RWPE2 (cell line): Measurements from ENCODE around the gene CEACAM4.

ENCODE experiments used
- ATAC-seq: fragments of 200-7000 bp; cut with Tn5 transposase; 3 replicates; pipeline ENCODE4 v1.9.1; 2021; ENCODE audit warnings: low read depth
- DNase-seq: peaks from one replicate; pipeline ENCODE4 v3.0.0-alpha.2; 2020; ENCODE audit warnings: low spot score
- H3K27ac ChIP-seq: fragments of 450-650 bp; 2 replicates; pipeline ENCODE4 v1.5.1; 2017; ENCODE audit warnings: mild to moderate bottlenecking; ENCODE audit not compliant: poor library complexity, severe bottlenecking
- H3K27me3 ChIP-seq: fragments of 250-450 bp; sonication (Bioruptor Pico); 2 replicates; pipeline ENCODE4 v1.5.1; 2021; ENCODE audit warnings: mild to moderate bottlenecking, moderate library complexity; ENCODE audit not compliant: insufficient read depth, poor library complexity, severe bottlenecking
- H3K36me3 ChIP-seq: fragments of 250-450 bp; sonication (Bioruptor Pico); 2 replicates; pipeline ENCODE4 v1.5.1; 2020; ENCODE audit warnings: low read depth, mild to moderate bottlenecking, moderate library complexity
- H3K4me1 ChIP-seq: fragments of 250-450 bp; sonication (Bioruptor Pico); 2 replicates; pipeline ENCODE4 v1.5.1; 2021; ENCODE audit warnings: mild to moderate bottlenecking, moderate library complexity; ENCODE audit not compliant: insufficient read depth, poor library complexity, severe bottlenecking
- H3K4me3 ChIP-seq: fragments of 250-450 bp; sonication (Bioruptor Pico); 2 replicates; pipeline ENCODE4 v1.5.1; 2021; ENCODE audit warnings: mild to moderate bottlenecking, moderate library complexity; ENCODE audit not compliant: severe bottlenecking
- H3K9me3 ChIP-seq: fragments of 250-450 bp; sonication (Bioruptor Pico); 2 replicates; pipeline ENCODE4 v1.5.1; 2021; ENCODE audit warnings: mild to moderate bottlenecking, moderate library complexity; ENCODE audit not compliant: severe bottlenecking
- CTCF ChIP-seq: fragments of 450-650 bp; IDR thresholded peaks from one replicate; pipeline ENCODE4 v1.5.1; 2017; ENCODE audit warnings: mild to moderate bottlenecking, moderate library complexity; ENCODE audit not compliant: poor library complexity, severe bottlenecking

CEACAM4 gene

DNA sequence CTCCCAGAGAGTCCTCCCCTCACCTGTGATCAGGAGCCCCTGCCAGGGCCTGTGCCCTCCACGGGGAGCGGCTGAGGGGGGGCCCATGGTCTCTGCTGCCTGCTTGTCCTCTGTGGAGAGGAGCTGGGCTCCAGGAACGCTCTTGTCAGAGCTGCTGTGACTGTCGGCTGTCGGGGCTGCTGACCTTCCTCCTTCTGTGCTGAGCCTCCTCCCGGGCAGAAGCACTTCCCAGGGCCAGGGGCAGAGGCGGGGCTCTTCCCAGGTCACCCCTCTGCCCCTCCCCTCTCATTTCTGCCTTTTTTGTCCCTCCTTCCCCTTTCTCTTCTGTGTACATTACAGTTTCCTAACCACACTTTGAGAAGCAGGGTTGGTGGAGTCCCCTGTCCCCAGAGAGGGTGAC is at the start of gene CEACAM4:
TSS of gene CEACAM4 (minus strand) at position 198 of the 400 bp plus-strand sequence. CDS start at position 87, 111 bp downstream.
- Histone ChIP-seq H3K27me3 (peaks cover 12% of the 10 kb centered on the region), H3K9me3 (no peaks in the 10 kb centered on the region), H3K36me3 (no peaks in the 10 kb centered on the region), H3K4me1 (no peaks in the 10 kb centered on the region), H3K27ac (no peak within 1 kb of the TSS), H3K4me3 (no peak within 1 kb of the TSS)
- TF ChIP-seq CTCF, result no peak
- DNase-seq, result no peak
- ATAC-seq, result no peak

DNA sequence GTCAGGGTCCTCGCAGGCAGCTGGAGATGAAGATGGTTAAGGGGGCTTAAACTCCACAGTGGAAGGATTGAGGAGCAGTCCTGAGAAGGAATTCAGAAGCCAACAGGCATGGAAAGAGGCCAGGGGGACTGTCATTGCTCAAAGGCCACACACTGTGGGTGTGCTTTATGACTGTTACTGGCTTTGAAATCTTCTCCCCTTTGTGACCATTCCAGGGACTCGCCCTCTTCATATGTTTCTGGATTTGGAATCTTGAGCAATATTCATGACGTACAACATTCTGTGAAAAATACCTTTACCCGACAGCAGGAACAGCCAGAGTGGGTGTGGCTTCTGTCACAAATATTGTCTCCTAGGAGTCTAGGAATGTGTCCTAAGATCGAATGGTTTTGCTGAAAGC is 44.6 kb upstream of the CEACAM4 start:
- H3K27ac ChIP-seq, result no peak overlapping the region
- no peak for ATAC-seq
- no peak for TF ChIP-seq CTCF
- peaks cover 28% of the 10 kb centered on the region for H3K27me3 ChIP-seq
- H3K36me3 ChIP-seq, result no peaks in the 10 kb centered on the region
- H3K4me1 ChIP-seq, result no peaks in the 10 kb centered on the region
- H3K9me3 ChIP-seq, result no peaks in the 10 kb centered on the region
- no peak for DNase-seq
- no peak overlapping the region for H3K4me3 ChIP-seq

- Histone ChIP-seq H3K4me3 (no peak overlapping the region), H3K27ac (no peak overlapping the region), H3K36me3 (no peaks in the 10 kb centered on the region), H3K9me3 (no peaks in the 10 kb centered on the region), H3K27me3 (peaks cover 21% of the 10 kb centered on the region), H3K4me1 (no peaks in the 10 kb centered on the region)
- ATAC-seq (no peak), DNase-seq (no peak)
- TF ChIP-seq CTCF, result no peak
Measured at GRCh38 chr19:41670755-41671154, 43.9 kb upstream of the CEACAM4 start.

DNA sequence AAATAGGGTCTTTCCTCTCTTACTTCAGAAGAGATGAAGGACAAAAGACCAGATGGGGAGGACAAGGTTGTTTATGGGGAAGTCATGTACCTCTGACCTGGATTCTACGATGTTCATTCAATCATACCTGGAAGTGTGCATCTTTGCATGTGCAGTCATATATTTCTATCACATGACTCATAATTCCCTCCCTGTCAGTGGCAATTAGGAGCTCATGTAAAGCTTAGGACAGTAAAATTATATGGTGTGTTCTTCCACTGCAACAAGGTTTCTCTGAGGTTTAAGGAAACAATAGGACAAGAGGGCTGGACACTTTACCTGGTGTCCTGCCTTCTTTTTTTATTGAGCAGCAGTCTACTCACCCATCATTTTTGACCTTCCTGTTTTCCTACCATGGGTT is 41.4 kb upstream of the CEACAM4 start:
- peaks cover 4% of the 10 kb centered on the region for H3K27me3 ChIP-seq
- H3K4me3 ChIP-seq, result no peak overlapping the region
- no peaks in the 10 kb centered on the region for H3K9me3 ChIP-seq
- no peak for TF ChIP-seq CTCF
- no peak for ATAC-seq
- no peaks in the 10 kb centered on the region for H3K4me1 ChIP-seq
- H3K36me3 ChIP-seq, result no peaks in the 10 kb centered on the region
- no peak for DNase-seq
- no peak overlapping the region for H3K27ac ChIP-seq

- Histone ChIP-seq H3K27me3 (peaks cover 4% of the 10 kb centered on the region), H3K36me3 (no peaks in the 10 kb centered on the region), H3K4me1 (no peaks in the 10 kb centered on the region), H3K4me3 (no peak overlapping the region), H3K27ac (no peak overlapping the region), H3K9me3 (no peaks in the 10 kb centered on the region)
- DNase-seq, result no peak
- TF ChIP-seq CTCF, result no peak
- no peak for ATAC-seq
Measured at GRCh38 chr19:41666075-41666474, 39.2 kb upstream of the CEACAM4 start.
